Measurements from ENCODE around the gene MAGEA6. TPM values are rescaled to one million over a fixed set of nuclear protein-coding genes. Genes with fewer than 3 reads are reported as not detected.

The MAGEA6 gene
- total RNA-seq, 1 donor from 2014 or later = not detected

DNA sequence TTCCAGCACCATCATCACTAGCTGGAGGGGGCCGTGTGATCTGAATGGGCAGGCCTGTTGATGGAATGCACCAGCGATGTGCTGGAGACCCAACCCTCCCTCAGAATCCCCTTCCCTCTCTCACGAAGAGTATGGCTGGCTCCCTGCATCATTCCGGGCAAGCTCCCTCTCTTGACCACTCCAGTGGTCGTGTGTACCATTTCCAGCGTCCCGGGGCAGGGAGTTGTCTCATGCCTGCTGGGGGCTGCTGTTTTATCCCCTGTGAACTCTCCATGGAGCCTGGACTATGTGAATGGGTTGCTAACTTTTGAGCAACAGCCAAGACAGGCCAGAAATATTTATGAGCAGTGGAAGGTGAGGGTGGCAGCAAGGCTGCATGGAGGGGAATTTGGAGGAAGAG, 44.1 kb downstream of the MAGEA6 start:
- no peaks in the 10 kb centered on the region for H3K4me1 Mint-ChIP-seq (ENCODE audit: unreplicated experiment)
- no peaks in the 10 kb centered on the region for H3K27me3 Mint-ChIP-seq
- no peaks in the 10 kb centered on the region for H3K9me3 Mint-ChIP-seq
- H3K4me3 Mint-ChIP-seq = no peak overlapping the region
- no peak for DNase-seq (ENCODE audit: extremely low spot score, unreplicated experiment)
- no peak overlapping the region for H3K27ac Mint-ChIP-seq
- no peak for TF ChIP-seq CTCF (conservative IDR thresholded peaks at IDR 0.05)
- H3K36me3 Mint-ChIP-seq = no peaks in the 10 kb centered on the region

Other genes starting within 250 kb of the MAGEA6 start
- gene GABRQ, start 131.8 kb downstream of the MAGEA6 start, total RNA-seq (ENCODE audit: low replicate concordance) = 1.0 and 6.1 TPM in 2 replicates
- not detected in 2 replicates for gene MAGEA3, start 70.9 kb downstream of the MAGEA6 start, total RNA-seq (ENCODE audit: low replicate concordance)
- gene CSAG2, start 60.4 kb downstream of the MAGEA6 start, total RNA-seq (ENCODE audit: low replicate concordance) = 0.40 TPM in 1 of 2 replicates, not detected in the other
- gene MAGEA2B, start 55.1 kb downstream of the MAGEA6 start, total RNA-seq (ENCODE audit: low replicate concordance) = 1.1 TPM in 1 of 2 replicates, not detected in the other
- not detected in 2 replicates for gene CSAG1, start 36.0 kb downstream of the MAGEA6 start, total RNA-seq (ENCODE audit: low replicate concordance)
- gene MAGEA12, start 35.9 kb downstream of the MAGEA6 start, total RNA-seq (ENCODE audit: low replicate concordance) = not detected in 2 replicates
- gene MAGEA2, start 15.8 kb downstream of the MAGEA6 start, total RNA-seq (ENCODE audit: low replicate concordance) = 0.69 TPM in 1 of 2 replicates, not detected in the other
- 0.40 TPM in 1 of 2 replicates, not detected in the other for gene CSAG3, start 10.5 kb downstream of the MAGEA6 start, total RNA-seq (ENCODE audit: low replicate concordance)
- gene CETN2, start 61.1 kb upstream of the MAGEA6 start, total RNA-seq (ENCODE audit: low replicate concordance) = 52.4 and 66.3 TPM in 2 replicates
- gene NSDHL, start 61.4 kb upstream of the MAGEA6 start, total RNA-seq (ENCODE audit: low replicate concordance) = 27.5 and 28.0 TPM in 2 replicates
- 45.4 and 99.1 TPM in 2 replicates for gene ZNF185, start 128.4 kb upstream of the MAGEA6 start, total RNA-seq (ENCODE audit: low replicate concordance)
- 0.22 TPM in 1 of 2 replicates, not detected in the other for gene PNMA5, start 224.4 kb upstream of the MAGEA6 start, total RNA-seq (ENCODE audit: low replicate concordance)